ENCODE measurements around the gene MMP10. TPM values are rescaled to one million over a fixed set of nuclear protein-coding genes. Genes with fewer than 3 reads are reported as not detected.
A peak's percentile ranks its signal among the peaks of the same experiment; 100 is the strongest.

The MMP10 gene
- total RNA-seq, 1 donor from 2014 or later, result 0.15 TPM

DNA sequence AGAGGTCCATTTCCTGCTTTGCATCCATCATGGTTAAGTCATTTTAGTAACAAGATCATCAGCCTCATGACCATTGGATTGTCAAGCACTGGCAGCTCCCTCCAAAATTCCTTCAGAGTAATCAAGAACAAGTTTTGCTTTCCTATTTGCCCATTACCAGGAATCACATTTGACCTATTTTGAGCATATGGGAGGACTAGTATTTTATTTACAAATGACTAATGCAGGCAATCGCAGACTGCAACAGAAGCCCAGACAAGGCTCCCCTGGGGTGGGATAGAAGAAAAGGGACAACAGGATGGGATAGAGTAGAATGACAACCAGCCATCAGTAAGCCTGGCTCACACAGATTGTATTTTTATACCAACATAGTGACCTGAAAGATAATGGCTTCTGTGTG lies 9.1 kb downstream of the MMP10 start:
- Mint-ChIP-seq H3K4me3 (ENCODE audit: unreplicated experiment) (no peak overlapping the region), H3K9me3 (ENCODE audit: low read depth) (no peaks in the 10 kb centered on the region), H3K27me3 (ENCODE audit: low read depth) (no peaks in the 10 kb centered on the region), H3K27ac (ENCODE audit: unreplicated experiment) (no peak overlapping the region), H3K4me1 (ENCODE audit: low read depth) (no peaks in the 10 kb centered on the region), H3K36me3 (ENCODE audit: low read depth) (peaks cover 3% of the 10 kb centered on the region)
- TF ChIP-seq, protein P1, sequence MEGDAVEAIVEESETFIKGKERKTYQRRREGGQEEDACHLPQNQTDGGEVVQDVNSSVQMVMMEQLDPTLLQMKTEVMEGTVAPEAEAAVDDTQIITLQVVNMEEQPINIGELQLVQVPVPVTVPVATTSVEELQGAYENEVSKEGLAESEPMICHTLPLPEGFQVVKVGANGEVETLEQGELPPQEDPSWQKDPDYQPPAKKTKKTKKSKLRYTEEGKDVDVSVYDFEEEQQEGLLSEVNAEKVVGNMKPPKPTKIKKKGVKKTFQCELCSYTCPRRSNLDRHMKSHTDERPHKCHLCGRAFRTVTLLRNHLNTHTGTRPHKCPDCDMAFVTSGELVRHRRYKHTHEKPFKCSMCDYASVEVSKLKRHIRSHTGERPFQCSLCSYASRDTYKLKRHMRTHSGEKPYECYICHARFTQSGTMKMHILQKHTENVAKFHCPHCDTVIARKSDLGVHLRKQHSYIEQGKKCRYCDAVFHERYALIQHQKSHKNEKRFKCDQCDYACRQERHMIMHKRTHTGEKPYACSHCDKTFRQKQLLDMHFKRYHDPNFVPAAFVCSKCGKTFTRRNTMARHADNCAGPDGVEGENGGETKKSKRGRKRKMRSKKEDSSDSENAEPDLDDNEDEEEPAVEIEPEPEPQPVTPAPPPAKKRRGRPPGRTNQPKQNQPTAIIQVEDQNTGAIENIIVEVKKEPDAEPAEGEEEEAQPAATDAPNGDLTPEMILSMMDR (IDR thresholded peaks at IDR 0.05), result no peak
- DNase-seq (ENCODE audit: low spot score), result no peak

DNA sequence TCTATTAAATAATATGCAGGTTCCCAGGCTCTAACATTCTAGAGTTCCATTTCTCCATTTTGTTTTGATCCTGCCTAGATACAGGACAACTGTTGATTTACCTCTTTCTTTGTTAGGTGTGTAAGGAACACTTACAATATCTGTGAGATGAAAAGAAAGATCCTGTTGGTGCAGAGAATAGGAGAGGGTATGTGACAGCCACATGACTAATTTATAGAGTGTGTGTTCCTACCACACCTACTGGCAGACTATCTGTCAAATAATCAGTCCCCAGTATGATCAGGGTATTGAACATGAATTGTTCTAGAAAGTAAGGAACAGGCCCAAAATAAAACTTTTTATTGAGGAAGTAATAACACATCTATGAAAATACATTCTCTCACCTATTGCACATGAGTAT lies 10.2 kb downstream of the MMP10 start:
- Mint-ChIP-seq H3K4me1 (ENCODE audit: low read depth) (peaks cover 5% of the 10 kb centered on the region), H3K9me3 (ENCODE audit: low read depth) (no peaks in the 10 kb centered on the region), H3K27ac (ENCODE audit: unreplicated experiment) (no peak overlapping the region), H3K36me3 (ENCODE audit: low read depth) (peaks cover 3% of the 10 kb centered on the region), H3K27me3 (ENCODE audit: low read depth) (no peaks in the 10 kb centered on the region), H3K4me3 (ENCODE audit: unreplicated experiment) (no peak overlapping the region)
- TF ChIP-seq, protein P1 (IDR thresholded peaks at IDR 0.05), result no peak
- no peak for DNase-seq (ENCODE audit: low spot score)

- TF ChIP-seq, protein P1 (IDR thresholded peaks at IDR 0.05), result no peak
These were observed 12.6 kb downstream of the MMP10 start for GRCh38 chr11:102767800-102768199.

GRCh38 chr11:102763440-102763839 lies 17.0 kb downstream of the MMP10 start:
- no peak overlapping the region for H3K4me3 Mint-ChIP-seq (ENCODE audit: unreplicated experiment)
- H3K36me3 Mint-ChIP-seq (ENCODE audit: low read depth), result no peaks in the 10 kb centered on the region
- no peaks in the 10 kb centered on the region for H3K27me3 Mint-ChIP-seq (ENCODE audit: low read depth)
- no peak for DNase-seq (ENCODE audit: low spot score)
- peak overlapping the region; percentile 23 for H3K27ac Mint-ChIP-seq (ENCODE audit: unreplicated experiment)
- TF ChIP-seq, protein P1 (IDR thresholded peaks at IDR 0.05), result no peak
- no peaks in the 10 kb centered on the region for H3K9me3 Mint-ChIP-seq (ENCODE audit: low read depth)
- peaks cover 53% of the 10 kb centered on the region for H3K4me1 Mint-ChIP-seq (ENCODE audit: low read depth)

More at GRCh38 chr11:102767800-102768199, 12.6 kb downstream of the MMP10 start:
- no peak for DNase-seq (ENCODE audit: low spot score)
- Mint-ChIP-seq H3K9me3 (ENCODE audit: low read depth) (no peaks in the 10 kb centered on the region), H3K4me3 (ENCODE audit: unreplicated experiment) (no peak overlapping the region), H3K36me3 (ENCODE audit: low read depth) (peaks cover 3% of the 10 kb centered on the region), H3K27ac (ENCODE audit: unreplicated experiment) (no peak overlapping the region), H3K27me3 (ENCODE audit: low read depth) (no peaks in the 10 kb centered on the region), H3K4me1 (ENCODE audit: low read depth) (peaks cover 23% of the 10 kb centered on the region)

GRCh38 chr11:102762361-102762767 lies 18.1 kb downstream of the MMP10 start:
- Mint-ChIP-seq H3K4me1 (ENCODE audit: low read depth) (peaks cover 62% of the 10 kb centered on the region), H3K36me3 (ENCODE audit: low read depth) (no peaks in the 10 kb centered on the region), H3K9me3 (ENCODE audit: low read depth) (no peaks in the 10 kb centered on the region), H3K27me3 (ENCODE audit: low read depth) (no peaks in the 10 kb centered on the region), H3K27ac (ENCODE audit: unreplicated experiment) (peak overlapping the region; percentile 88), H3K4me3 (ENCODE audit: unreplicated experiment) (no peak overlapping the region)
- TF ChIP-seq, protein P1 (IDR thresholded peaks at IDR 0.05), result no peak
- DNase-seq (ENCODE audit: low spot score), result no peak

Measured in chondrocyte (in vitro differentiated cells).